Skin of body (tissue), 3 donors: ENCODE data around the gene PI4K2B. TPM values are rescaled to one million over a fixed set of nuclear protein-coding genes. Genes with fewer than 3 reads are reported as not detected.
"Not testable (repeated sequence)": the region's sequence is repeated elsewhere in the genome, so short reads cannot be mapped to it uniquely, and the experiment has no call there.

Source experiments
- DNase-seq: peaks from one replicate; lab custom pipeline; 2025; lab: John Stamatoyannopoulos, UW
- small RNA-seq: library from RNA; depleted of rRNA; stranded (forward); fragments of <200 nt; gene quantifications from one replicate; pipeline ENCODE3, GENCODE V24; 2014; ENCODE audit warnings: low replicate concordance
- total RNA-seq: library from RNA; depleted of rRNA; stranded (reverse); fragments of >200 nt; gene quantifications from one replicate; pipeline ENCODE4 v1.2.3, GENCODE V29; 2014

Gene PI4K2B
- total RNA-seq, 1 donor from 2014 or later: 16.4 TPM

- DNase-seq: no peak
Observed at GRCh38 chr4:25306518-25307057, 72.8 kb downstream of the PI4K2B start.

- DNase-seq: no peak
Observed at GRCh38 chr4:25307596-25307995, 73.8 kb downstream of the PI4K2B start.

DNA sequence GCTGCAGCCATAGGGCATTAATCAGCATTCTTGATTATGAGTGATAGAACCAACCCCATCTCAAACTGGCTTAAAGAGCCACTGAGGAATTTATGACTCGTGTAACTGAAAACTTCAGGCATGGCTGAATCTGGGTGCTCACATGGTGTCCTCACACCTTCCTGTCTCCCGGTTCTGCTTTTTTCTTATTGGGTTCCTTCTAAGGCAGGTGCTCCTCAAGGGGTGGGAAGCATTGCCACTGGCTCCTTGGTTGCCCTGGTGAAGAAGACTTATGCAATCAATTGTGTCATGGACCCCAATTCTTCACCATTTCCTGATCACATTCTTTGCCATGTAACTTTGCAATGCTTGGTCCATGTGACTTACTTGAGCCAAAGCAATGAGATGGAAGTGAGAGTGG is 74.5 kb downstream of the PI4K2B start:
- DNase-seq: no peak

GRCh38 chr4:25308761-25309160 is 74.9 kb downstream of the PI4K2B start:
- no peak for DNase-seq

GRCh38 chr4:25310066-25310802 is 76.4 kb downstream of the PI4K2B start:
- DNase-seq: no peak

- no peak for DNase-seq
Observed at GRCh38 chr4:25310803-25311166, 77.0 kb downstream of the PI4K2B start.

DNA sequence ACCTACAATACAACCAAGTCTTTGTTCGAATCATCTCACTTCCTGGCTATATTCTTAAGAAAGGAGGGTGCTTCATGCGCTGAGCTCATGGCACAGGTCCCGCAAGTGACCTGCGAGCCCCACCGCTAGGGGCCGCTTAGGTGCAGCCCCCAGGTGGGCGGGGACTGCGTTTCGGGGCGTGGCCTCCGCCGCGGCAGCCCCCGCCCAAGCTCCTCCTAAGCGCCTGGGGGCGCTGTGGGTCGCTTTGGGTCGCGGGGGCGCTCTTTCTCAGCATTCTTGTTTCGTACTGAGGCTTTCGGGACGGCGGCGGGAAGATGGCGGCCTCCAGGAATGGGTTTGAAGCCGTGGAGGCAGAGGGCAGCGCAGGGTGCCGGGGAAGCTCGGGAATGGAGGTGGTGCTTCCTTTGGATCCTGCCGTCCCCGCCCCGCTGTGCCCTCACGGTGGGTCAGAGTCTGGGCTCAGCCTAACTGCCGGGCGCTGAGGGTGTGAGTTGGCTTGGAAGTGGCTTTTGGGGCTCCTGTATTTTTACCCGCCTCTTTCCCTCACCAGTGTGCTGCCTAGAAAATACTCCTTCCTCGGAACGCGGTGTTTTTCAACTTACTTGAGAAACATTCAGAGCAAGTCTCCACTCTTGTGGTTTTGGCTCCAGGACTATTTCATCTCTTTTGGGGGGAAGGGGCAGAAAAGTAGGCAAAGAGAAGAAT is 78.8 kb downstream of the PI4K2B start, which contains the start of gene ZCCHC4:
Gene ZCCHC4, plus strand, starts transcription at position 279 of the 705 bp plus-strand sequence. Its CDS starts 36 bp downstream, at position 315.
- peak; percentile 83 for DNase-seq

DNA sequence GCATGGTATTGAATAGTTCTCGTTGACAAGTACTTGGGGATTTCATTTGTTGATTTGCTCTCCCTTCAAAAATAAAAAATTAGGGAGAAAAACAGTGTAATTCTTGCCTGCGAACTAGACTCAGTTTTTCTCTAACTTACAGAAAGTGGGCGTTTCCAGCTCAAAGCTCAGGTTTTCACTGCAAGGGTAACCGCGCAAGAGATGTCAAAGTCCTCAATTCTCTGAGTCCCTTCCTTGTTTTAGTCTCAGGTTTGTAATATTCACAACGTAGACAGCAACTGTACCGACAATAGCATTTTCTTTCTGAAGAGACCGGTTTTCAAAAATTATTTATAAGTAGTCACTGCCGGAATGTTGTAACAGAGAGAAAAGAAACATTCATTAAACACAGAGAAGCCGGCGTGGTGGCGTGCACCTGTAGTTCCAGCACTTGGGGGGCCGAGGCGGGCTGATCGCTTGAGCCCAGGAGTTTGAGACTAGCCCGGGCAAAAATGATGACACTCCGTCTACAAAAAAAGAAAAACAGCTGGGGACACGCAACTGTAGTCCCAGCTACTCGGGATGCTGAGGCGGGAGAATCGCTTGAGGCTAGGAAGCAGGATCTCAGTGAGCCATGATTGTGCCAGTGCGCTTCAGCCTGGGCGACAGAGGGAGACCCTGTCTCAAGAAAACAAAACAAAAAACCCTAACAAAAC is 79.5 kb downstream of the PI4K2B start:
- DNase-seq: no peak

DNA sequence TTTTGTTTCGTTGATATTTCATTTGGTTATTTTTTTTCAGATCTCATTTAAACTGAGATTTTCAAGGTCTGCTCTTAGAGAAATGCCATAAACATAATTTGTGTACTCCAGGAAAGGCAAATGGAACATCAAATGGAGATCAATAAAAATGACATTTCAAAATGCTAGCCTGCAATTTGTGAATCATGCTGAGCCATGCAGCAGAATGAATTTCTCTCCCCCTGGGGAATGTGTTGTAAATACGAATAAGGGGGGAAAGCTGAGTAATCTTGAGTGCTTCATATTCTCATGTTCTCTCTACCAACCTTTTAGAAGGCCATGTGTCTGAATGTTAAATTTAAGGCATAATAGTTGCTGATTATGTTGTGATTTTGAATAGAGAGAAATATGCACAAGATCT is 86.5 kb downstream of the PI4K2B start:
- DNase-seq: no peak

DNA sequence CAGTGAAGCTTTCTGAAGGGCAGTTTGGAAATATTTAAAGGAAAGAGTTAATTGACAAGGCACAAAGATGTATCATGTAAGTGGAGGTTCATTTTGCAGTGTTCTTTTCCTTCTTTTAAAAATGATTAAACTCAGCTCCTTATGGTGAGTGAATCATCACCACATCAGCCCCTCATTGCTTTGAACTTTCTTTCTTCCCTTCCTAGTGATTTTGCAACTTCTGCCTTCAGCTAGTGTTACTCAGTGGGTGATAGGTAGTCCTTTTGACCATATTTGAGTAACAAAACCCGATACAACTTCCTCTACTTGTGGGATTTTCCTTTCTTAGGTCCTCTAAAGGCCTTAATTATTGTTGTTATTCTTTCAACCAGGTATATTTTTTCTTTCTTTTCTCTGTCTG is 86.9 kb downstream of the PI4K2B start:
- no peak for DNase-seq

DNA sequence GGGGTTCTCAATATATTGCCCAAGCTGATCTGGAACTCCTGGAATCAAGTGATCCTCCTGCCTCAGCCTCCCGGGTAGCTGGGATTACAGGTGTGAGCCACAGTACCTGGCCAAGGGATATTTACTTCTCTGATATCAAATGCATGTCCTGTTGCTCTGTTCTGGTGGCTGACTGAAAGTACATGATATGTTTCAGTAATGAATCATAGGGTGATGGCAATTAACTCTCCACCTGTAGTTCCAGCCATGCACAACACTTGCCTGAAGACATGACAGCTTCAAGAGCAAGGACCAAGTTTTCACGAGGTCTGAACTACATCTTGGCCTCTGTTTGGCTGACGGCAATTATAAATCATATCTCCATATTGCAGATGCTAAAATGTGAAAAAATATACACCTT is 87.9 kb downstream of the PI4K2B start:
- DNase-seq: no peak

GRCh38 chr4:25328463-25328862 is 94.6 kb downstream of the PI4K2B start:
- DNase-seq: not testable (repeated sequence)

Small RNAs within 50 kb of the gene (small RNA-seq; reads per million reads assigned to genes)
- gene RF00004: not detected

Other genes starting within 250 kb of the PI4K2B start
- 0.69 TPM for gene LGI2, start 203.1 kb upstream of the PI4K2B start, total RNA-seq
- 12.1 TPM for gene SEPSECS, start 73.6 kb upstream of the PI4K2B start, total RNA-seq
- gene ZCCHC4, start 78.7 kb downstream of the PI4K2B start, total RNA-seq: 19.4 TPM
- 30.2 TPM for gene ANAPC4, start 143.2 kb downstream of the PI4K2B start, total RNA-seq